Stimulated activated memory B cell treated with anti-CD40 and anti-IgM and Interleukin-4, amounts not matched to agents 10 μg/mL and 1 μg/mL and 100 μg/mL, for 72 hours (primary cell): ENCODE measurements around the gene EEFSEC.

ENCODE experiments used
- ATAC-seq: fragments of 150-1000 bp; cut with Tn5 transposase; 2 replicates; pipeline ENCODE4 v1.10.0; 2021
- H3K27ac Mint-ChIP-seq: one replicate; pipeline ENCODE4 v1.8.0; 2022; ENCODE audit warnings: mild to moderate bottlenecking, mixed read lengths
- H3K27me3 Mint-ChIP-seq: one replicate; pipeline ENCODE4 v1.8.0; 2022; ENCODE audit warnings: mixed read lengths
- H3K36me3 Mint-ChIP-seq: one replicate; pipeline ENCODE4 v1.8.0; 2022; ENCODE audit warnings: mixed read lengths
- H3K4me1 Mint-ChIP-seq: one replicate; pipeline ENCODE4 v1.8.0; 2022; ENCODE audit warnings: mixed read lengths
- H3K4me3 Mint-ChIP-seq: one replicate; pipeline ENCODE4 v1.8.0; 2022; ENCODE audit warnings: mild to moderate bottlenecking, moderate library complexity, mixed read lengths
- H3K9me3 Mint-ChIP-seq: one replicate; pipeline ENCODE4 v1.8.0; 2022; ENCODE audit warnings: mixed read lengths

The EEFSEC gene

DNA sequence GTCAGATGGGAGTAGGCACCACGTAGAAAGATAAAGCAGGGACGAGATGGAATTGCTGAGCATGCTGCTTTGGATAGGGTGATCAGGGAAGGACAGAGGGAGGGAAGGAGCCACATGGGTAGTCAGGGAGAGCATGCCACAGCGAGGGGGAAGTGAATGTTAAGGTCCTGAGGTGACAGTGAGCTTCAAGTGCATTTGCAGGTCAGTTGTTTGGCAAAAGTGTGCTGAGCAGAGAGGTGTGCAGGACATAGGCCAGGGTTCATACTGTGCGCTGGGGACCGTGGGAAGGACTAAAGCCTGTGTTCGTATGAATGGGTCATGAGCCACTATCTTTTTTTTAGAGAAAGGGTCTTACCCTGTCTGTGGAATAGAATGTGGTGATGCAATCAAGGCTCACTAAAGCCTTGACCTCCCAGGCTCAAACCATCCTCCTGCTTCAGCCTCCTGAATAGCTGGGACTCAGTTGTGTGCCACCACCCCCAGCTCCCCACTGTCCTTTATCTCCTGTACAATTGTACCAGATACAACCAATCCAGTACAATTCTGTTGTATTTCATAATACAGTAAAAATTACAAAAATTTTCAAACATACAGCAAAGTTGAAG, 205.9 kb downstream of the EEFSEC start:
- Mint-ChIP-seq H3K4me3 (no peak overlapping the region), H3K9me3 (no peaks in the 10 kb centered on the region), H3K4me1 (no peaks in the 10 kb centered on the region), H3K27ac (no peak overlapping the region), H3K27me3 (no peaks in the 10 kb centered on the region), H3K36me3 (peaks cover 45% of the 10 kb centered on the region)
- no peak for ATAC-seq

DNA sequence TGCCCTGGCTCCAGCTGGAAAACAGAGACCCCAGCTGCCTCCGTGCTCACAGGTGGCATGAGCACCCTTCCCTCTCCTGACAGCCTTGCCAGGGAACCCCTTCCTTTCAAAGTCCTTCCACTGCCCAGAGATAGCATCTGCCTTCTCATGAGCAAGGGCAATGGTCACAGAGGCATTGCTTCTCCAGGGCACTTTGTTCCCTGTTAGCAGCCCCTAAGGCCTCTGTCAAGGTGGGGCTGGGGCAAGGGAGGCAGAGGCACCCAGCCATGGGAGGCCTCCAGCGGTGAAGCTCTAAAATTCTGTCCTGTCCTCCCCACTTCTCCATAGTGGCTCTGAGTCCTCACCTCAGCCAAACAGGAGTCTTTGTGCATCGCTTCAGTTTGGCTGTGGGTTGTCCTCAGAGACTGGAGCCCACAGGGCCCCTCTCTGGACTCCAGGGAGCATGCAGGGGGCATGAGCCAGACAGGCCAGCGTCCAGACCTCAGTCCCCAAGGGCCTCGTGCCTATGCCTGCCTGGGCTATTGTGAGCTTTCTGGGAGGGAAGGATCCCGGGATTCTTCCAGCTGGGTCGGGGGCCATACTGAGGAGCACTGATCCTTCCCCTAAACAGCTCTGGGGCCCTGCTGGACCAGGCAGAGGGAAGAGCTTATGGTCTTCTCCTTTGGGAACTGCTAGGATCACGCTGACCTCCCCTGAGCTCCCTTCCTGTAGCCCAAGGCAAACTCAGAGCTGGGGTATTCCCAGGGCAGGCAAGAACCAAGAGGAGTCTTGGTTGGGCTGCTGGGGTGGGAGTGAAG, 206.8 kb downstream of the EEFSEC start:
- H3K4me1 Mint-ChIP-seq = no peaks in the 10 kb centered on the region
- no peaks in the 10 kb centered on the region for H3K27me3 Mint-ChIP-seq
- no peak overlapping the region for H3K4me3 Mint-ChIP-seq
- H3K27ac Mint-ChIP-seq = no peak overlapping the region
- peaks cover 46% of the 10 kb centered on the region for H3K36me3 Mint-ChIP-seq
- H3K9me3 Mint-ChIP-seq = no peaks in the 10 kb centered on the region
- ATAC-seq = no peak

DNA sequence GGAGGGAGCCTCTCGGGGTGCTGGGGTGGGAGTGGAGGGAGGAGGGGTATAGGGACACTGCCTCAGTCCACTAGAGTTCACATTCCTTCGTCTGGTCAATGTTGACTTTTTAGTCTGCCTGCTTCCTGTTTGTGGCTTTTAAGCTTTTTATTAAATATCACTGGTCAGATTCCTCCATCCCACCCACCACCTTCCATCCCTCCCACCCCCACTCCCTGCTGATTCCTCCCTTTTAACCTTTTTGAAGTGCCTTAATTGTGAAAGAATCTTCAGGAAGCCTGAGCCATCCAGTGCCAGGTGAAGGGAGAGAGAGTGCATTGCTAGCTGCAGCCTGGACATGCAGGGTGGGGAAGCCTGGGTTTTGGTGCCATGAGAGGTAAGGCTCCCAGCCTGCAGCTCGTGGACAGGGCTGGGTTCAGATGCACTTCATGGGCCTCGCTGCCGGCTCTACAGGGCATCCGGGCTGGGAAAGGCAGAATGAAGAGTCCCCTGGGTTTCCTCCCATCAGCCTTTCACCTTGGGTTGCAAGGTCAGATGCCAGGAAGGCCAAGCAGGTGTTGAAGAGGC, 207.5 kb downstream of the EEFSEC start:
- Mint-ChIP-seq H3K27me3 (no peaks in the 10 kb centered on the region), H3K4me3 (no peak overlapping the region), H3K9me3 (no peaks in the 10 kb centered on the region), H3K4me1 (no peaks in the 10 kb centered on the region), H3K36me3 (peaks cover 46% of the 10 kb centered on the region), H3K27ac (no peak overlapping the region)
- no peak for ATAC-seq

DNA sequence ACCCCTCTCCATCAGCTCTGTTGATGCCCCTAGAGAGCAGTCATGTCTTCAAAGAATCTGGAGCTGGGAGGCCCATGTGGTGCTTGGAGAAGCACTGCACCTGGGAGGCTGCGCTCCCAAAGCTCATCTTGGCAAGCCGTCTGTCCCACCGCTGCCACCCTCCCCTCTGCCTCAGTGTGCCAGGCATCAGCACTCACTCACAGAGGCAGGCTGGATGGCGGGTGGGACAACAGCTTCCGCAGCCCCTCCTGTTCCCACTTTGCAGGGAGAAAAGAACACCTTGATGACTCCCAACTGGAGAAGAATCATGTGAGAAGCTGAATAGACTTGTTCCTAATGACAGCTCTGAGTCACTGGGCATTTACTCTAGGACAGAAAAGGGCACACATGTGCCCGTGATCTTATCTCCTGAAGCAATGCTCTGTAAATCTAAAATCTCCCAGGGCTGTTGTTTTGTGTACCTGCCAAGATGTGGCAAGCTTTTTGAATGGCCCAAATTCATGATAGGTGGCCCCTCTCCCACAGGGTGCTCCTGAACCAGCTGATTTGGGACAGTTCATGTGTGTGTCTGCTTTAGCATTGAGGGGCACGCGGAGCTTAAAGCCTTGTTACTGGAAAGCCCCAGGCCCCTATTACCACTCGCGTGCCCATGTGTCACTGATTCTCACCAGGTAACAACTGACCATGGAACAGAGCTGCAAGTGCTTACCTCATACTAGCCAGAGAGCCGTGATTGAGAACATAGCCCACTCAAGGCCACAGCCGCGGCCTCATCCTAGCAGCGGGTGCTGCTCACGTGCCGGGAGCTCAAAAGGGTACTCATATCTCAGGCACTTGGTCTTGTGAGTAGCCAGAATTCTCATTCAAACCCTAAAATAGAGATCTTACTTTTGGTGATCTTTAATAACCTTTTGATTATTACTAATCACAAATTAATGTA, 209.0 kb downstream of the EEFSEC start:
- no peaks in the 10 kb centered on the region for H3K9me3 Mint-ChIP-seq
- no peak for ATAC-seq
- no peak overlapping the region for H3K27ac Mint-ChIP-seq
- H3K36me3 Mint-ChIP-seq = peaks cover 50% of the 10 kb centered on the region
- H3K27me3 Mint-ChIP-seq = no peaks in the 10 kb centered on the region
- H3K4me3 Mint-ChIP-seq = no peak overlapping the region
- no peaks in the 10 kb centered on the region for H3K4me1 Mint-ChIP-seq

DNA sequence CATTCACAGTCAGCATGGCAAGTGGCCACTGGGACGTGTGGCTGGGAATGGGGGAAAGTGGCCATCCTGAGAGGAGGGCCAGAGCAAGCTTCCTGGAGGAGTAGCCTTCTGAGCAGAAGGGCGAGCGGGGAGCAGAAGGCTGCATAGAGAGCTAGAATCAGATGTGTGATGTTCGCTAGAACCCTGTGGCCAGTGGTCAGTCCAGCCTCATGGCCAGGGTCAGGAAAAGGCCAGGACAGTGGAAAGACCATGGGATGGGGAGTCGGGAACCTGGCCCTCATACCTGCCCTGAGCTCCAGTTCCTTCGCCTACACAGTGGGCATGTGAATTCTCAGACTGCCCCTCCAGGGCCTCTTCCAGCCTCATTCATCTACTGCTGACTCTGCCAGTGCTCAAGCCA, 211.0 kb downstream of the EEFSEC start:
- Mint-ChIP-seq H3K4me1 (peaks cover 9% of the 10 kb centered on the region), H3K36me3 (peaks cover 38% of the 10 kb centered on the region), H3K4me3 (no peak overlapping the region), H3K27ac (no peak overlapping the region), H3K27me3 (no peaks in the 10 kb centered on the region), H3K9me3 (no peaks in the 10 kb centered on the region)
- ATAC-seq = no peak

DNA sequence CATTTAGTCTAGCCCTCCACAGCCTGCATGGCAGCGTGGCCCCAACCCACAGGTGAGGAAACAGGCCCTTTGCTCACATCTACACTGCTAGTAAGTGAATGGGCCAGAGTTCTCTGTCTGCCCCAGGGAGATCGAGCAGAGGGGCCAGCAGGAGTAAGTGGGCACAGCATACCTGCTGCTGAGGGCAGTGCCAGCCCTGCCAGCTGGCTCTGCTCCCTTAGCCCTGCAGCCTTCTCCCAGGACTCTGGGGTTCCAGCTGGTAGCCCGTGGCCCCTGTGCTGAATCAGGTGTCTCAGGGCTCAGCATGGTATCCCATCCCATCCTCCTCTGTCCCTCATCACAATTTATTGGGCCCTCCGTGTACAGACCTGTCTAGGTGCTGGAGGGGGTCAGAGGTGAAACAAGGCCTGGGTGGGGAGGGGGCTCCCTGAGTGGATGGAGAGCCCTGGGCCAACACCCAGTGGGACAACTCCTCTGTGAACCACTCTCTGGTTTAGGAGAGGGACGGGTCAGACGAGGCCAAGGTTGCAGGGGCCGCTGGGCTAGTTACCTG, 211.6 kb downstream of the EEFSEC start:
- H3K27ac Mint-ChIP-seq = no peak overlapping the region
- H3K36me3 Mint-ChIP-seq = peaks cover 38% of the 10 kb centered on the region

DNA sequence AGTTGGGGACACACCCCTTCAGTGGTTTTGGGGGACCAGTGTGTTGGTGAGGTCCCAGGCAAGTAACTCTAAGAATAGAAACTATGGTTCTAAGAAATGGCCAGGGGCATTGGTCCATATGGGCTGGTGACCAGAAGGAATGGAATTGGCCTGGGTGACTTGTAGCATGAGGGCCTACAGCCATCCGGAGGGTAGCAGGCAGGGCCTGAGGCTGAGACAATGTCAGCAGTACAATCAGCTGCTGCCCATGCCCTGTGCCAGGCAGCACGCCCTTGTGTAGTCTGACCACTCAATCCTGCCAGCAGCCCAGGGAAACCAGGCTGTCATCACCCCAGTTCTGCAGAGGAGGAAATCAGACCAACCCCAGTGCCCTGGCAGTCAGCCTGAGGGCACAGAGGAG, 212.9 kb downstream of the EEFSEC start:
- H3K27me3 Mint-ChIP-seq = no peaks in the 10 kb centered on the region
- H3K4me1 Mint-ChIP-seq = peaks cover 27% of the 10 kb centered on the region
- no peak overlapping the region for H3K4me3 Mint-ChIP-seq
- H3K27ac Mint-ChIP-seq = no peak overlapping the region
- no peak for ATAC-seq
- no peaks in the 10 kb centered on the region for H3K9me3 Mint-ChIP-seq
- peaks cover 38% of the 10 kb centered on the region for H3K36me3 Mint-ChIP-seq

More for the DNA sequence above, 211.6 kb downstream of the EEFSEC start:
- no peak for ATAC-seq
- no peaks in the 10 kb centered on the region for H3K9me3 Mint-ChIP-seq
- peaks cover 15% of the 10 kb centered on the region for H3K4me1 Mint-ChIP-seq
- H3K4me3 Mint-ChIP-seq = no peak overlapping the region
- no peaks in the 10 kb centered on the region for H3K27me3 Mint-ChIP-seq

DNA sequence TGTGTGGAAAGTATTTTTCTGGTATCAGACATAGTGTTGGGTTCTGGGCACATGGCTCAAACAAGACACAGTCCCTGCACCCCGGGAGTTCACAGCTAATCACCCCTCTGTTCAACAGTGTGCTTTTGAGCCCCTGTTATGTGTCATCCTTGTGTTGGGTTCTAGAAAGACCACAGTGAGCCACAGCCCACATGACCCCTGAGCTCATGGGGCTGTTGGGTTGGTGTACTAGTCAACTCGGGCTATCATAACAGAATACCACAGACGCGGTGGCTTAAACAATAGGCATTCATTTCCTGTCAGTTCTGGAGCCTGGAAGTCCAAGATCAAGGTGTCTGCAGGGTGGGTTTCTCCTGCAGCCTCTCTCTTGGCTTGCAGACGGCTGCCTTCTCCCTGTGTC, 213.4 kb downstream of the EEFSEC start:
- H3K9me3 Mint-ChIP-seq = no peaks in the 10 kb centered on the region
- no peak overlapping the region for H3K27ac Mint-ChIP-seq
- ATAC-seq = no peak
- H3K36me3 Mint-ChIP-seq = peaks cover 34% of the 10 kb centered on the region
- no peak overlapping the region for H3K4me3 Mint-ChIP-seq
- peaks cover 33% of the 10 kb centered on the region for H3K4me1 Mint-ChIP-seq
- H3K27me3 Mint-ChIP-seq = no peaks in the 10 kb centered on the region

DNA sequence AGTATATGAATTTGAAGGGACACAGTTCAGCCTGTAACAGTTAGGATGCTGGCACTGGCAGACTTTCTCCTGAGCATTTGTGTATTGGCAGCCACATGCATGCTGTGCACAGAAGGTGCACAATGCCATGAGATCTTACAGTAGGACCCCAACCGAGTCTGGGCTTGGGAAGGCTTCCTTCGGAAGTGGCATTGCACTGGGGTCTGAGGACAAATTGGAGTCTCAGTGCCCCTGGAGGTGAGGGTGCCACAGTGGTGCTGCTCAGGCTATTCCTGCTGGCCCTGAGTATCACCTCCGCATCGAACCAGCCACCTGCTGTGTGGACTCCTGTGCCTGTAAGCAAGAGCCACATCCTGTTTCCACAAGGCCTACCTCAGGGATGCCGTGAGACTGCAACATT, 213.9 kb downstream of the EEFSEC start:
- Mint-ChIP-seq H3K9me3 (no peaks in the 10 kb centered on the region), H3K4me1 (peaks cover 37% of the 10 kb centered on the region), H3K36me3 (peaks cover 29% of the 10 kb centered on the region), H3K27ac (no peak overlapping the region), H3K27me3 (no peaks in the 10 kb centered on the region), H3K4me3 (no peak overlapping the region)
- no peak for ATAC-seq

DNA sequence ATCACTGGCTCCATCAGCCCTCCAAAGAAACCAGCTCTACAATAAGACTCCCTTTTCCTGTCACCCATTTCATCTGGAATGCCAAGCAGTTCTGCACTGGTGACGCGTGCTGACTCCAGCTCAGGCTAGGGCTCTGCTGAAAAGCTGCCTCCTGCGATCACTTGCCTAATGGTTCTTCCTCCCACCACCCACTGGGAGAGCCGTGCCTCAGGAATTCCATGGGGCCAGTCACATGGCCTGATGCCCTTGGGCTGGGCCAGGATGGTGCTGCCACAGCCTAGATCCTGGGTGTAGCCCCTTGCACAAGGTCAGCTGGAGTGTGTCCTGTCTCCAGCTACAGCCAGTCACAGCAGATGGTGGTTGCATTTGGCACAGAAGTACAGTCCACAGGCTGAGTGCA, 214.5 kb downstream of the EEFSEC start:
- Mint-ChIP-seq H3K4me3 (no peak overlapping the region), H3K27ac (no peak overlapping the region), H3K36me3 (peaks cover 31% of the 10 kb centered on the region), H3K4me1 (peaks cover 41% of the 10 kb centered on the region), H3K9me3 (no peaks in the 10 kb centered on the region), H3K27me3 (no peaks in the 10 kb centered on the region)
- ATAC-seq = no peak

DNA sequence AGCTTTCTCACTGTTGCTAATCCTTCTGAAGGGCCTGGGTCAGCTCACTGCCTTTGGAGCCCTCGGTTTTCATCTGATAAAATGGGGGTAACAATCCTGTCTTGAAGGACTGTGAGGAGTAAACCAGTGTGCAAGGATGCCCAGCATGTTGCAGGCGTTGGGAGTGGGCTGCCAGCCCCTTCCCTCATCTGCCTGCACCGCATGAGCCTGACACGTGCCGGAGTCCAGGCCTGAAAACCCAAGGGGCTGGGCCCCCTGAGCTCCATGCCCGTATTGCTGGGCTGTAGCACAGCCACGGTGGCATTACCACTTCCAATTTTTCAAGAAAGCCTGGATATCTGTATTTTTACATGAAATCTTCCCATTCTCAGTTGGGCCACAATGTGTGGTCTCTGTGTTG, 215.3 kb downstream of the EEFSEC start:
- peaks cover 47% of the 10 kb centered on the region for H3K4me1 Mint-ChIP-seq
- ATAC-seq = no peak
- H3K27ac Mint-ChIP-seq = no peak overlapping the region
- no peaks in the 10 kb centered on the region for H3K27me3 Mint-ChIP-seq
- no peaks in the 10 kb centered on the region for H3K9me3 Mint-ChIP-seq
- no peak overlapping the region for H3K4me3 Mint-ChIP-seq
- H3K36me3 Mint-ChIP-seq = peaks cover 27% of the 10 kb centered on the region

DNA sequence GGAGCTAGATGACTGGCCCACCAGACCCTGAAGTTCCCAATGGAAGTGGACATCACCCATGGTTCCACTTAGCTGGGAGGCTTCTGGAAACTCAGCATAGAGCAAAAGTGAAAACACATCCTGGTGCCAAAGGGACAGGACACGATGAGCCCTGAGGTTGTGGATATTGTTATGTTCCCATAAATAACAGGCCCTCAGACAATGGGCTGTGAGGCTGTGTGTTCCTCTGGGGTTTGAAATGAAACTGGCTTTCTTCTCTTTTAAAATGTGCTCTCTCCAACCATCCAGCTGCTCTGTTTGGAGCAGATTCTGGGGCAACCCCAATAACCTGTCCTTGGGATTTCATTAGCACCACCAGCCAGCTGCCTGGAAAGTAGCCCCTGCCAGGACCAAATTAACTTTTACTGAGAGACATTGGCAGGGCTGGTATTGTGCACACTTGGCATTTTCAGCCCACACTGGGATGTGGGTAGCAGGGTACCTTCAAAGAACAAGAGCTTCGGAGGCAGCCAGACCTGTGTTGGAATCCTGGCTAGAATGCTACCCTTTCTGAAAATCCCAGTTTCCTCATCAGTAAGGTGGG, 215.9 kb downstream of the EEFSEC start:
- H3K4me3 Mint-ChIP-seq = no peak overlapping the region
- ATAC-seq = no peak
- no peaks in the 10 kb centered on the region for H3K27me3 Mint-ChIP-seq
- peaks cover 24% of the 10 kb centered on the region for H3K36me3 Mint-ChIP-seq
- peaks cover 53% of the 10 kb centered on the region for H3K4me1 Mint-ChIP-seq
- H3K27ac Mint-ChIP-seq = peak overlapping the region; percentile 23
- no peaks in the 10 kb centered on the region for H3K9me3 Mint-ChIP-seq

DNA sequence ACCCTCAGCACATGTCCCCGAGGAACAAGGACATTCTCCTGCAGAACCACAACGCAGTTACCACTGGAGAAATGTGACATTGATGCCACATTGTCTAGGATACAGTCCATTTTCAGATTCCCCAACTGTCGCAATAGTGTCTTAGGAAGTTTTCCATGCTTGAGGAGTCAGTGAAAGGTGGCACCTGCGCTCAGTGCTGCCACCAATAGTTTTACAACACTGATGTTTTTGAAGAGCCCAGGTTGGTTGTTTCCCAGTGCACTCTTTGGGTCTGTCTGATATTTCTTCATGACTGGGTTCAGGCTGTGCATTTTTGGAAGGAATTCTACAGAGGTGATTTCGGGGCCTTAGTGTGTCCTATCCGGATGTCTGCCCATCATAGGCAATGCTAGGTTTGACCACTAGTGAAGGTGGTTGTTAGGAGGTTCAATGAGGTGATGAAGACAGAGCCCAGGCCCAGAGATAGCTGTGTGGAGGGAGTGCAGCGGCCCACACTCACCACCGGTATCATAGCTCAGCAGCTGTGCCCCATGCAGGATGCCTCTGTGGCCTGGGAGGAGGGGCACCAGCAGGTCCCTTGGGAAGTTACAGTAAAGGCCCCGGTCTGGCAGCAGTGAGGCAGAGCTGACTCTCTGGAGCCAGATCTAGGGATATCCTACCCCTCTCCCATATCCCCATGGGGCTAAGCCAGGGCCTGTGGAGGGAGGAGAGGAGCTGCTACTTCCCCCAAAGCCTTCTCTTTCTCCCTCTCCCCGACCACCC, 216.8 kb downstream of the EEFSEC start:
- peaks cover 57% of the 10 kb centered on the region for H3K4me1 Mint-ChIP-seq
- peaks cover 21% of the 10 kb centered on the region for H3K36me3 Mint-ChIP-seq
- no peaks in the 10 kb centered on the region for H3K27me3 Mint-ChIP-seq
- no peaks in the 10 kb centered on the region for H3K9me3 Mint-ChIP-seq
- ATAC-seq = peak; percentile 85
- H3K4me3 Mint-ChIP-seq = no peak overlapping the region
- H3K27ac Mint-ChIP-seq = peak overlapping the region; percentile 23

DNA sequence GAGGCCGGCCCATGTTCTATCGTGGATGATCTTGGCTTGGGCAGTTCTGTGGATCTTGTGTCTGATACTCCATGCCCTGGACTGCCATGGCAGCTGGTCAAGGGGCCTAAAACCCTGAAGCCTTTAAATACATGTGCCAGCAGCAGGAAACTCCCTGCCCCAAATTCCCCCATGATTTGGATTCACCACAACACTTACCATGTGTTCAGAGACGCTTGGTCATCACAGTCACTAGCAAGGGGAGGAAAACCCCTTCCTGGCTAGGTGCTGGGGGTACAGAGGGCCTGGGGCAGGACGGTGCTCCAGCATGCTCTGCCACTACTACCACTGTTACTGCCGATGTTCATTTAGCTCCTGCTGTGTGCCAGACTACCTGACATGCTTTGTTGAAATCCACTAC, 219.0 kb downstream of the EEFSEC start:
- H3K4me1 Mint-ChIP-seq = peaks cover 67% of the 10 kb centered on the region
- H3K4me3 Mint-ChIP-seq = no peak overlapping the region
- no peaks in the 10 kb centered on the region for H3K9me3 Mint-ChIP-seq
- no peak for ATAC-seq
- H3K27me3 Mint-ChIP-seq = no peaks in the 10 kb centered on the region
- H3K36me3 Mint-ChIP-seq = peaks cover 12% of the 10 kb centered on the region
- H3K27ac Mint-ChIP-seq = peak overlapping the region; percentile 17
